GM12878 (cell line): Measurements from ENCODE around the gene QSOX2. TPM values are rescaled to one million over a fixed set of nuclear protein-coding genes. Genes with fewer than 3 reads are reported as not detected.

Experiments used
- ATAC-seq: fragments of 200-7000 bp; cut with Tn5 transposase; 3 replicates; pipeline ENCODE4 v1.9.1; 2020; ENCODE audit warnings: mild to moderate bottlenecking, moderate library complexity
- BruUV-seq: library from RNA; stranded (reverse); fragments of 400-500 nt; replicated peaks from 2 replicates; lab custom pipeline; 2021; lab: Mats Ljungman, UMichigan
- CTCF ChIA-PET: fragments of 300-600 bp; sonication (Branson Sonifier 250); formaldehyde crosslinking; extraction: SDS; loops from one replicate; lab custom pipeline; 2021; ENCODE audit warnings: inconsistent platforms; lab: Yijun Ruan, JAX
- POLR2A ChIA-PET: fragments of 350-600 bp; formaldehyde crosslinking; extraction: SDS; loops from one replicate; lab custom pipeline; 2021; ENCODE audit warnings: inconsistent platforms; lab: Charles Lee
- RAD21 ChIA-PET: fragments of 300-600 bp; sonication (Branson Sonifier 250); formaldehyde crosslinking; loops from one replicate; lab custom pipeline; 2023; ENCODE audit warnings: antibody characterized with exemption; ENCODE audit not compliant: unreplicated experiment; lab: Charles Lee
- SMC1A ChIA-PET: fragments of 300-600 bp; sonication (Branson Sonifier 250); formaldehyde crosslinking; loops from one replicate; lab custom pipeline; 2023; ENCODE audit not compliant: unreplicated experiment, uncharacterized antibody; lab: Charles Lee
- DNase-seq: peaks from one replicate; pipeline ENCODE4 v3.0.0-alpha.2; 2011; ENCODE audit warnings: low read depth, low spot score
- FAIRE-seq: peaks from 3 replicates; lab custom pipeline; 2011; peaks lifted over from hg19 to GRCh38; lab: Jason Lieb, UNC
- H2AFZ ChIP-seq: 2 replicates; pipeline ENCODE4 v1.6.0; 2011; ENCODE audit warnings: low read depth, low read length, control low read depth; ENCODE audit not compliant: control insufficient read depth
- H3K27ac ChIP-seq: 2 replicates; pipeline ENCODE4 v1.5.1; 2011; ENCODE audit warnings: control low read depth; ENCODE audit not compliant: control insufficient read depth, insufficient read depth
- H3K27me3 ChIP-seq, 2 experiments: replicated peaks in 1 of 2; 2 replicates each; pipeline versions ENCODE4 v1.6.0 to v1.6.1; 2011; ENCODE audit warnings: low read length in 1 of 2; ENCODE audit not compliant: control insufficient read depth in 2 of 2, insufficient read depth in 2 of 2
- H3K36me3 ChIP-seq, 2 experiments: 2 replicates each; pipeline ENCODE4 v1.5.1; 2011; ENCODE audit warnings: low read length in 1 of 2; ENCODE audit not compliant: control insufficient read depth in 2 of 2, insufficient read depth in 2 of 2
- H3K4me1 ChIP-seq: 2 replicates; pipeline ENCODE4 v1.6.1; 2011; ENCODE audit warnings: mild to moderate bottlenecking, low read length, moderate library complexity, mixed read lengths; ENCODE audit not compliant: control insufficient read depth, insufficient read depth
- H3K4me2 ChIP-seq: 2 replicates; pipeline ENCODE4 v1.6.0; 2011; ENCODE audit warnings: control low read depth; ENCODE audit not compliant: control insufficient read depth, insufficient read depth
- H3K4me3 ChIP-seq: fragments of 200-600 bp; sonication (generic); 2 replicates; pipeline ENCODE4 v1.5.1; 2016
- H3K79me2 ChIP-seq: 2 replicates; pipeline ENCODE4 v1.6.0; 2011; ENCODE audit warnings: low read length; ENCODE audit not compliant: control insufficient read depth, insufficient read depth
- H3K9ac ChIP-seq: 2 replicates; pipeline ENCODE4 v1.8.0; 2011; ENCODE audit warnings: low read length, control low read depth, mixed read lengths; ENCODE audit not compliant: control insufficient read depth, insufficient read depth
- H3K9me3 ChIP-seq: replicated peaks from 3 replicates; pipeline ENCODE4 v1.5.1; 2011; ENCODE audit warnings: mild to moderate bottlenecking, low read length; ENCODE audit not compliant: control insufficient read depth, insufficient read depth
- H4K20me1 ChIP-seq: 2 replicates; pipeline ENCODE4 v1.6.0; 2011; ENCODE audit not compliant: control insufficient read depth, insufficient read depth
- CHD1 ChIP-seq: IDR thresholded peaks from 2 replicates; pipeline ENCODE4 v1.6.1; 2012; ENCODE audit warnings: low read depth, low read length, improper control_type of control experiment
- NR2C1 ChIP-seq: fragments of 450-650 bp; IDR thresholded peaks from 2 replicates; pipeline ENCODE4 v1.6.1; 2017; ENCODE audit warnings: antibody characterized with exemption, mild to moderate bottlenecking, moderate library complexity
- RELB ChIP-seq: fragments of 450-650 bp; IDR thresholded peaks from 2 replicates; pipeline ENCODE4 v1.6.1; 2017; ENCODE audit warnings: low read depth, mild to moderate bottlenecking, moderate library complexity
- WGBS: methylation state at CpG from one replicate; pipeline ENCODE4 v1.1.6; 2016; ENCODE audit warnings: low lambda C conversion rate; ENCODE audit not compliant: insufficient replicate concordance, insufficient coverage; ENCODE audit errors: missing lambda C conversion rate; 5-methylcytosine and 5-hydroxymethylcytosine counted together
- in situ Hi-C: fragments of 300-500 bp; cut with MboI; formaldehyde crosslinking; loops from 9 replicates; pipeline ENCODE4 v1.14.3; 2018; ENCODE audit warnings: mixed read lengths
- intact Hi-C: fragments of 100-400 bp; cut with micrococcal nuclease; formaldehyde crosslinking; loops from one replicate; pipeline ENCODE4 v1.14.2; 2022; ENCODE audit not compliant: unreplicated experiment
- polyA plus RNA-seq, 11 experiments: library from polyadenylated mRNA; depleted of rRNA in 4 of 11; unstranded in 6 of 11; stranded (reverse) in 5 of 11; fragments of >200 nt; fragmentation: Nextera tagmentation in 4 of 11; fragmentation: Illumina TruSeq in 1 of 11; extraction: Ambion mirVana in 4 of 11; extraction: Trizol in 1 of 11; gene quantifications; 1 replicate in 1 of 11; 2 replicates in 10 of 11; pipeline versions ENCODE4 v1.2.1 to v1.2.3, GENCODE V29; 2011 to 2016; ENCODE audit warnings: inconsistent platforms in 2 of 11, missing spikeins in 2 of 11, low read depth in 1 of 11
- total RNA-seq, 4 experiments: library from RNA; depleted of rRNA in 3 of 4; stranded (reverse); fragments of >200 nt in 3 of 4; fragmentation: Illumina TruSeq in 1 of 4; extraction: Trizol in 1 of 4; gene quantifications; 2 replicates each; pipeline versions ENCODE4 v1.2.1 to v1.2.3, GENCODE V29; 2013 to 2021

Gene QSOX2
- total and polyA plus RNA-seq, 10 of the 15 experiments (the other 5 are each of a cell fraction or from before 2014, with no cell fraction given) = 0.34 to 16.1 (median 8.2) TPM

GRCh38 chr9:136232969-136233368 is 12.6 kb downstream of the QSOX2 start:
- in situ Hi-C loops = no loop called here
- H4K20me1 ChIP-seq = no peaks in the 10 kb centered on the region

More at GRCh38 chr9:136232969-136233368, 12.6 kb downstream of the QSOX2 start:
- RAD21 ChIA-PET = no interaction called here
- Histone ChIP-seq H3K9ac (no peak overlapping the region), H2AFZ (no peak overlapping the region), H3K27ac (no peak overlapping the region), H3K27me3 (no peaks in the 10 kb centered on the region), H3K4me3 (no peak overlapping the region), H3K4me2 (no peak overlapping the region), H3K79me2 (peaks cover 5% of the 10 kb centered on the region), H3K4me1 (peaks cover 2% of the 10 kb centered on the region), H3K36me3 (peaks cover 5 to 20% of the 10 kb centered on the region in 2 experiments; a peak in 3 of 4 replicates), H3K9me3 (no peaks in the 10 kb centered on the region)
- POLR2A ChIA-PET = interaction anchor here (0.7 kb wide), 1 partner anchor 9 kb away, joined by 6 read pairs; no protein-coding TSS in a partner anchor
- FAIRE-seq (no peak), ATAC-seq (no peak), DNase-seq (no peak)
- SMC1A ChIA-PET = no interaction called here
- TF ChIP-seq NR2C1 (no peak), RELB (no peak), CHD1 (no peak)
- CTCF ChIA-PET = no interaction called here
- BruUV-seq = no TSS peak
- intact Hi-C loops = no loop called here
- 93% methylated on average over 10 of the region's 10 CpGs for WGBS
